Measurements from ENCODE around the gene CAVIN3.

DNA sequence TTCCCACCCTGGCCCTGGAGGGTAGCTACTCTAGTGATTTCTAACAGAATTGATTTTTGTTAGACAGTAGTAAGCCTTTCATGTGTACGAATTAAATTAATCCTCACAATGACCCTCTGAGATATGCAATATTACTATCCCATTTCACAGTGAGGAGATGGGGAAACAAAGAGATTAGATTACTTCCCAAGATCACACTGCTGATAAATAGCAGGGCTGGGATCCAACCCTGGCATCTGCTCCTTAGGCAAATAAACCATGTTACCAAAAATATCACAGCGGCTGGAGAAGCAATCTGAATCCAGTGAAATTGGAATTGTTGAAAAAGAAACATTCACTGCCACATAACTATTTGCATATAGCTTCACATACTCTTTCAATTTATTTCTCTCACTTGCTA is 12.8 kb upstream of the CAVIN3 start:
- no peak for TF ChIP-seq POLR2A (IDR thresholded peaks at IDR 0.05)
- TF ChIP-seq, protein P1, sequence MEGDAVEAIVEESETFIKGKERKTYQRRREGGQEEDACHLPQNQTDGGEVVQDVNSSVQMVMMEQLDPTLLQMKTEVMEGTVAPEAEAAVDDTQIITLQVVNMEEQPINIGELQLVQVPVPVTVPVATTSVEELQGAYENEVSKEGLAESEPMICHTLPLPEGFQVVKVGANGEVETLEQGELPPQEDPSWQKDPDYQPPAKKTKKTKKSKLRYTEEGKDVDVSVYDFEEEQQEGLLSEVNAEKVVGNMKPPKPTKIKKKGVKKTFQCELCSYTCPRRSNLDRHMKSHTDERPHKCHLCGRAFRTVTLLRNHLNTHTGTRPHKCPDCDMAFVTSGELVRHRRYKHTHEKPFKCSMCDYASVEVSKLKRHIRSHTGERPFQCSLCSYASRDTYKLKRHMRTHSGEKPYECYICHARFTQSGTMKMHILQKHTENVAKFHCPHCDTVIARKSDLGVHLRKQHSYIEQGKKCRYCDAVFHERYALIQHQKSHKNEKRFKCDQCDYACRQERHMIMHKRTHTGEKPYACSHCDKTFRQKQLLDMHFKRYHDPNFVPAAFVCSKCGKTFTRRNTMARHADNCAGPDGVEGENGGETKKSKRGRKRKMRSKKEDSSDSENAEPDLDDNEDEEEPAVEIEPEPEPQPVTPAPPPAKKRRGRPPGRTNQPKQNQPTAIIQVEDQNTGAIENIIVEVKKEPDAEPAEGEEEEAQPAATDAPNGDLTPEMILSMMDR (IDR thresholded peaks at IDR 0.05) = no peak
